ENCODE measurements around the gene CFI. TPM values are rescaled to one million over a fixed set of nuclear protein-coding genes. Genes with fewer than 3 reads are reported as not detected.

Gene CFI
- total RNA-seq, 1 experiment from 2014 or later, result not detected

DNA sequence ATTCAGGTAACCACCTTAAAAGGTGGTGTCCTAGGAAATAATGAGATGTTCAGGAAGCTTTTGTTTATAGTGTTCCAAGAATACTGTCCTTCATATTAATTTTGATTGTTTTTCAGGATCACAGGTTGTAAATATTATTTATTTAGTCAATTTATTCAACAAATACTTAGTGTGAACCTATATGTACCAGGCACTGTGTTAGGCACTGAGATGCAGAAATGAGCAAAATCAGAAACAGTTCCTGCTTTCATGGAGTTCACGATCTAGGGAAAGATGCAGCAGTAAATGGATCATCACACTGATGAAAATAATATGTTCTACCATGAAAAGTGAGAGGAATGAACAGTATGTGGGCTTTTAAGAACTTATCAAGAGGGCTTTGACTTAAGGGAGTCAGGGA, 53.7 kb downstream of the CFI start:
- Mint-ChIP-seq H3K4me3 (ENCODE audit: unreplicated experiment) (no peak overlapping the region), H3K9me3 (ENCODE audit: unreplicated experiment) (no peaks in the 10 kb centered on the region), H3K27ac (ENCODE audit: unreplicated experiment) (no peak overlapping the region), H3K27me3 (ENCODE audit: insufficient read depth, unreplicated experiment) (no peaks in the 10 kb centered on the region), H3K4me1 (ENCODE audit: low read depth, unreplicated experiment) (no peaks in the 10 kb centered on the region), H3K36me3 (ENCODE audit: insufficient read depth, unreplicated experiment) (no peaks in the 10 kb centered on the region)
- POLR2A ChIA-PET, result no interaction called here
- DNase-seq, result no peak
- TF ChIP-seq, protein P1, sequence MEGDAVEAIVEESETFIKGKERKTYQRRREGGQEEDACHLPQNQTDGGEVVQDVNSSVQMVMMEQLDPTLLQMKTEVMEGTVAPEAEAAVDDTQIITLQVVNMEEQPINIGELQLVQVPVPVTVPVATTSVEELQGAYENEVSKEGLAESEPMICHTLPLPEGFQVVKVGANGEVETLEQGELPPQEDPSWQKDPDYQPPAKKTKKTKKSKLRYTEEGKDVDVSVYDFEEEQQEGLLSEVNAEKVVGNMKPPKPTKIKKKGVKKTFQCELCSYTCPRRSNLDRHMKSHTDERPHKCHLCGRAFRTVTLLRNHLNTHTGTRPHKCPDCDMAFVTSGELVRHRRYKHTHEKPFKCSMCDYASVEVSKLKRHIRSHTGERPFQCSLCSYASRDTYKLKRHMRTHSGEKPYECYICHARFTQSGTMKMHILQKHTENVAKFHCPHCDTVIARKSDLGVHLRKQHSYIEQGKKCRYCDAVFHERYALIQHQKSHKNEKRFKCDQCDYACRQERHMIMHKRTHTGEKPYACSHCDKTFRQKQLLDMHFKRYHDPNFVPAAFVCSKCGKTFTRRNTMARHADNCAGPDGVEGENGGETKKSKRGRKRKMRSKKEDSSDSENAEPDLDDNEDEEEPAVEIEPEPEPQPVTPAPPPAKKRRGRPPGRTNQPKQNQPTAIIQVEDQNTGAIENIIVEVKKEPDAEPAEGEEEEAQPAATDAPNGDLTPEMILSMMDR (IDR thresholded peaks at IDR 0.05; ENCODE audit: insufficient read depth in 1 of 2, low read depth in 1 of 2, low read length in 1 of 2, severe bottlenecking in 1 of 2, unreplicated experiment in 1 of 2), result no peak
- no TSS peak for BruUV-seq (replicated peaks)
- Histone ChIP-seq H3K27me3 (replicated peaks; ENCODE audit: control insufficient read depth, insufficient read depth, low read length) (no peaks in the 10 kb centered on the region; the same call in 1 of the 2 replicates), H3K4me3 (ENCODE audit: low read depth, low read length) (no peak overlapping the region), H3K36me3 (ENCODE audit: control insufficient read depth, insufficient read depth, low read length) (no peaks in the 10 kb centered on the region), H3K9me3 (no peaks in the 10 kb centered on the region), H3K4me1 (no peaks in the 10 kb centered on the region)
- CTCF ChIA-PET, result no interaction called here
- intact Hi-C loops (cut with micrococcal nuclease; ENCODE audit: unreplicated experiment), result no loop called here

DNA sequence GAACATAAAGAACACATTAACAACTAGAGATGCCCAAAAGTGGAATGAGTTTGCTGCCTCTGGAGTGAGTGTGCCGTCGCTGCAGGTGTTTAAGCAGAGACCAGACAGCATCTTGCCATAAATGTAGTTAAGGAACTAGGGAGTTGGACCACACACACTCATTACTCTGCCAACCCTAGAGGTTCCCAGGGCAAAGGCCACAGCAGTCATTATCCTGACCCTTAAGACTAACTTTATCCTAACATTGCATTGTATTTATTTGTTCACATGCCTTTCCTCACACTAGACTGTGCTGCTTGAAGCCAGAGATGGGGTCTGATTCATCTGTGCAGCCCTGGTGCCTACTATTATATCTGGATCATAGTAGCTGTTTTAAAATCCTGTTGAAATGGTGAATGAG, 55.1 kb downstream of the CFI start:
- Histone ChIP-seq H3K4me1 (no peaks in the 10 kb centered on the region), H3K4me3 (ENCODE audit: low read depth, low read length) (no peak overlapping the region), H3K27me3 (replicated peaks; ENCODE audit: control insufficient read depth, insufficient read depth, low read length) (no peaks in the 10 kb centered on the region; the same call in 1 of the 2 replicates), H3K9me3 (no peaks in the 10 kb centered on the region), H3K36me3 (ENCODE audit: control insufficient read depth, insufficient read depth, low read length) (no peaks in the 10 kb centered on the region)
- no peak overlapping the region for H3K27ac Mint-ChIP-seq (ENCODE audit: unreplicated experiment)
- H3K9me3 Mint-ChIP-seq (ENCODE audit: unreplicated experiment), result no peaks in the 10 kb centered on the region
- no peak for DNase-seq
- BruUV-seq (replicated peaks), result no TSS peak
- no peaks in the 10 kb centered on the region for H3K4me1 Mint-ChIP-seq (ENCODE audit: low read depth, unreplicated experiment)
- H3K36me3 Mint-ChIP-seq (ENCODE audit: insufficient read depth, unreplicated experiment), result no peaks in the 10 kb centered on the region
- no peaks in the 10 kb centered on the region for H3K27me3 Mint-ChIP-seq (ENCODE audit: insufficient read depth, unreplicated experiment)
- TF ChIP-seq, protein P1 (IDR thresholded peaks at IDR 0.05; ENCODE audit: insufficient read depth in 1 of 2, low read depth in 1 of 2, low read length in 1 of 2, severe bottlenecking in 1 of 2, unreplicated experiment in 1 of 2), result no peak
- H3K4me3 Mint-ChIP-seq (ENCODE audit: unreplicated experiment), result no peak overlapping the region
- ChIA-PET POLR2A (no interaction called here), CTCF (no interaction called here)
- intact Hi-C loops (cut with micrococcal nuclease; ENCODE audit: unreplicated experiment), result no loop called here

DNA sequence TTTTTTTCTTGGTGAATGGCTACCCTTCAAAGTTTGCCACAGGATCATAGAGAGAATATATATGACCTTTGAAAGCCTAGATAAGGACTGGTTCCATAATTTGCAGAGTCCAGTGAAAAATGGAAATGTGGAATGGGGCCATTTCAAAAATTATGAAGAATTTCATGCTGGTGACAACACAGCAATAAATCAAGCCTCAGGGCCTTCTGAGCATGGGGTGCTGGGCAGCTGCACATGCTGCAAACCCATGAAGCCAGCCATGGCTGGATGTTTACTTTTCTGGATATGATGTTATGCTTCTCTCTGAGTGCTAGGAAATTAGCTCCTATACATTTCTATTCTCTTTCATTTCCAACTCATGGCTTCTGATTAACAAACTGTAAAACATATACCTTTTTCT, 56.0 kb downstream of the CFI start:
- no peaks in the 10 kb centered on the region for H3K36me3 Mint-ChIP-seq (ENCODE audit: insufficient read depth, unreplicated experiment)
- no peaks in the 10 kb centered on the region for H3K9me3 ChIP-seq
- DNase-seq, result no peak
- TF ChIP-seq, protein P1 (IDR thresholded peaks at IDR 0.05; ENCODE audit: insufficient read depth in 1 of 2, low read depth in 1 of 2, low read length in 1 of 2, severe bottlenecking in 1 of 2, unreplicated experiment in 1 of 2), result no peak
- ChIA-PET CTCF (no interaction called here), POLR2A (no interaction called here)
- no peaks in the 10 kb centered on the region for H3K27me3 Mint-ChIP-seq (ENCODE audit: insufficient read depth, unreplicated experiment)
- H3K4me1 Mint-ChIP-seq (ENCODE audit: low read depth, unreplicated experiment), result no peaks in the 10 kb centered on the region
- H3K9me3 Mint-ChIP-seq (ENCODE audit: unreplicated experiment), result no peaks in the 10 kb centered on the region
- no peaks in the 10 kb centered on the region for H3K36me3 ChIP-seq (ENCODE audit: control insufficient read depth, insufficient read depth, low read length)
- no peak overlapping the region for H3K4me3 ChIP-seq (ENCODE audit: low read depth, low read length)
- H3K4me1 ChIP-seq, result no peaks in the 10 kb centered on the region
- no peak overlapping the region for H3K27ac Mint-ChIP-seq (ENCODE audit: unreplicated experiment)
- BruUV-seq (replicated peaks), result no TSS peak
- H3K4me3 Mint-ChIP-seq (ENCODE audit: unreplicated experiment), result no peak overlapping the region
- H3K27me3 ChIP-seq (replicated peaks; ENCODE audit: control insufficient read depth, insufficient read depth, low read length), result no peaks in the 10 kb centered on the region; the same call in 1 of the 2 replicates
- intact Hi-C loops (cut with micrococcal nuclease; ENCODE audit: unreplicated experiment), result no loop called here
